Measurements from ENCODE around the gene CHMP2B. TPM values are rescaled to one million over a fixed set of nuclear protein-coding genes. Genes with fewer than 3 reads are reported as not detected.

CHMP2B gene
- total and polyA plus RNA-seq, 2 of the 8 experiments (the other 6 are each of a cell fraction or from before 2014, with no cell fraction given), result 14.0 to 56.5 TPM

- ChIA-PET CTCF (ENCODE audit: partially characterized antibody) (interaction anchor here (0.6 kb wide), 1 partner anchor 508 kb away, joined by 5 read pairs; no protein-coding TSS in a partner anchor), POLR2A (ENCODE audit: partially characterized antibody) (no interaction called here)
- Histone ChIP-seq H3K56ac (replicated peaks; ENCODE audit: insufficient read length, low read depth, low read length) (no peak overlapping the region), H4K91ac (replicated peaks; ENCODE audit: insufficient read length, low read length) (no peak overlapping the region), H3K4me2 (ENCODE audit: insufficient read depth in 1 of 2, low read depth in 2 of 2, low read length in 2 of 2) (no peak overlapping the region), H3K14ac (ENCODE audit: insufficient read length) (no peak overlapping the region), H2BK20ac (ENCODE audit: low read length) (no peak overlapping the region), H2AK5ac (ENCODE audit: low read depth, low read length) (no peak overlapping the region), H4K20me1 (replicated peaks in 1 of 2; ENCODE audit: control insufficient read depth in 1 of 2, insufficient read depth in 2 of 2, low read length in 2 of 2) (no peaks in the 10 kb centered on the region), H3K18ac (ENCODE audit: extremely low read depth, low read length) (no peak overlapping the region), H3K27me3 (replicated peaks in 1 of 4; ENCODE audit: control insufficient read depth in 3 of 4, extremely low read depth in 1 of 4, insufficient read depth in 3 of 4, low read length in 3 of 4) (no peaks in the 10 kb centered on the region), H3K36me3 (ENCODE audit: control insufficient read depth in 2 of 4, insufficient read depth in 4 of 4, low read length in 3 of 4) (no peaks in the 10 kb centered on the region), H3K4me1 (replicated peaks in 1 of 4; ENCODE audit: control insufficient read depth in 3 of 4, insufficient read depth in 4 of 4, low read length in 3 of 4) (no peaks in the 10 kb centered on the region), H3K4ac (replicated peaks; ENCODE audit: insufficient read length, low read depth, low read length) (no peak overlapping the region), H2AFZ (ENCODE audit: low read length) (no peak overlapping the region), H3K27ac (ENCODE audit: low read depth, low read length) (no peak overlapping the region), H2BK15ac (ENCODE audit: low read length) (no peak overlapping the region), H3K79me1 (ENCODE audit: low read depth, low read length) (no peaks in the 10 kb centered on the region), H3K4me3 (ENCODE audit: extremely low read depth in 1 of 4, insufficient read depth in 2 of 4, low read depth in 3 of 4, low read length in 4 of 4) (no peak overlapping the region), H4K5ac (ENCODE audit: insufficient read length, low read depth, low read length) (no peak overlapping the region), H3K79me2 (ENCODE audit: control insufficient read depth in 1 of 2, insufficient read depth in 2 of 2, low read length in 2 of 2) (no peaks in the 10 kb centered on the region), H3K23ac (ENCODE audit: insufficient read length) (no peak overlapping the region), H2BK120ac (replicated peaks; ENCODE audit: low read depth, low read length) (no peak overlapping the region), H4K8ac (ENCODE audit: extremely low read depth, insufficient read depth, low read length) (no peak overlapping the region), H2BK5ac (ENCODE audit: low read depth, low read length) (no peak overlapping the region), H3K9me3 (ENCODE audit: insufficient read depth in 2 of 2, low read depth in 1 of 2, low read length in 1 of 2) (no peaks in the 10 kb centered on the region), H3K23me2 (ENCODE audit: low read depth, low read length) (no peaks in the 10 kb centered on the region), H2BK12ac (ENCODE audit: low read depth, low read length) (no peak overlapping the region), H3K9ac (replicated peaks in 1 of 4; ENCODE audit: extremely low read depth in 1 of 4, low read depth in 3 of 4, low read length in 3 of 4) (no peak overlapping the region)
- FAIRE-seq (no peak), DNase-seq (ENCODE audit: low read depth in 1 of 2, low spot score in 2 of 2) (no peak)
- 80% methylated on average over 1 of the region's 1 CpG; no CpG with 5 or more reads in 1 of the 2 experiments for WGBS, 2 experiments (ENCODE audit: extremely low coverage in 1 of 2, insufficient coverage in 1 of 2, insufficient read length in 1 of 2, insufficient replicate concordance in 2 of 2, low coverage in 1 of 2, low lambda C conversion rate in 2 of 2, missing lambda C conversion rate in 1 of 2)
- TF ChIP-seq KDM1A (IDR thresholded peaks at IDR 0.05; ENCODE audit: borderline replicate concordance, low read length) (no peak), TAF7 (optimal IDR thresholded peaks at IDR 0.05; ENCODE audit: borderline replicate concordance, low read depth, low read length) (no peak), CBX5 (IDR thresholded peaks at IDR 0.05; ENCODE audit: low read depth, low read length) (no peak), BCL11A (IDR thresholded peaks at IDR 0.05; ENCODE audit: low read depth in 2 of 2, low read length in 2 of 2) (no peak)
Observed at GRCh38 chr3:87206635-87207034, 20.5 kb upstream of the CHMP2B start.

All from H1 (cell line).